Duodenal mucosa (tissue), 2 donors: ENCODE results near the gene NEUROD2.
A peak's percentile ranks its signal among the peaks of the same experiment; 100 is the strongest.

Experiments
- H3K27ac ChIP-seq: one replicate; pipeline ENCODE4 v1.7.0; 2013; ENCODE audit warnings: low read depth, low read length
- H3K27me3 ChIP-seq, 2 donors: one replicate each; pipeline ENCODE4 v1.7.0; 2013; ENCODE audit warnings: low read length in 2 of 2, control low read depth in 1 of 2; ENCODE audit not compliant: insufficient read depth in 2 of 2, control insufficient read depth in 1 of 2
- H3K36me3 ChIP-seq, 2 donors: one replicate each; pipeline ENCODE4 v1.7.0; 2013; ENCODE audit warnings: low read length in 2 of 2, control low read depth in 1 of 2; ENCODE audit not compliant: insufficient read depth in 2 of 2, control insufficient read depth in 1 of 2
- H3K4me1 ChIP-seq, 2 donors: one replicate each; pipeline ENCODE4 v1.7.0; 2013; ENCODE audit warnings: low read length in 2 of 2, control low read depth in 1 of 2; ENCODE audit not compliant: insufficient read depth in 2 of 2, control insufficient read depth in 1 of 2
- H3K4me3 ChIP-seq, 2 donors: one replicate each; pipeline ENCODE4 v1.7.0; 2013; ENCODE audit warnings: low read length in 2 of 2, low read depth in 1 of 2
- H3K9ac ChIP-seq, 2 donors: one replicate each; pipeline ENCODE4 v1.7.0; 2013; ENCODE audit warnings: low read length in 2 of 2, low read depth in 1 of 2
- H3K9me3 ChIP-seq, 2 donors: one replicate each; pipeline ENCODE4 v1.7.0; 2013; ENCODE audit warnings: low read length in 2 of 2, control low read depth in 1 of 2; ENCODE audit not compliant: control insufficient read depth in 1 of 2

The NEUROD2 gene

DNA sequence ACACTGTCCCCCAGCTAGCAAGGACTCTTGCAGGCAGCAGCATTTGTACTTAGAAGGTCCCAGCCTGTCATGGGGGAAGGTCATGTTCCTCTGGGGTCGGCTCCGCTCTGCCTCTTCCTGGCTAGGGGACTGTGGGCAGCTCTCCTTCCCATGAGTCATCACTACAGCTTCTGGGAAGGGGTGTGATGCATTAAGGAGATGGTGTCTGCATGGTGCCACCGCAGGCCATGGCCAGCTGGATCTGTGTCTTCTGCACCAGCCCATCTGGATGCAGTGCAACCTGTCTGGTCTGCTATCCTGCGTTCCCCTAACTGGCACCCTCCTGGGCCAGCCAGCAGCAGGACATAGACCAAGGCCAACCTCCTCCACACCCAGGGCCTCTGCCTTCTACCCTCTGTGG lies 35.6 kb upstream of the NEUROD2 start:
- H3K27me3 ChIP-seq = no peaks in the 10 kb centered on the region
- H3K36me3 ChIP-seq = peaks cover 7 to 13% of the 10 kb centered on the region in 2 donors
- peaks cover 23 to 33% of the 10 kb centered on the region in 2 donors for H3K4me1 ChIP-seq
- no peak overlapping the region for H3K9ac ChIP-seq
- H3K27ac ChIP-seq = no peak overlapping the region
- H3K9me3 ChIP-seq = no peaks in the 10 kb centered on the region
- H3K4me3 ChIP-seq = peak overlapping the region in 1 of 2 donors; percentile 3

DNA sequence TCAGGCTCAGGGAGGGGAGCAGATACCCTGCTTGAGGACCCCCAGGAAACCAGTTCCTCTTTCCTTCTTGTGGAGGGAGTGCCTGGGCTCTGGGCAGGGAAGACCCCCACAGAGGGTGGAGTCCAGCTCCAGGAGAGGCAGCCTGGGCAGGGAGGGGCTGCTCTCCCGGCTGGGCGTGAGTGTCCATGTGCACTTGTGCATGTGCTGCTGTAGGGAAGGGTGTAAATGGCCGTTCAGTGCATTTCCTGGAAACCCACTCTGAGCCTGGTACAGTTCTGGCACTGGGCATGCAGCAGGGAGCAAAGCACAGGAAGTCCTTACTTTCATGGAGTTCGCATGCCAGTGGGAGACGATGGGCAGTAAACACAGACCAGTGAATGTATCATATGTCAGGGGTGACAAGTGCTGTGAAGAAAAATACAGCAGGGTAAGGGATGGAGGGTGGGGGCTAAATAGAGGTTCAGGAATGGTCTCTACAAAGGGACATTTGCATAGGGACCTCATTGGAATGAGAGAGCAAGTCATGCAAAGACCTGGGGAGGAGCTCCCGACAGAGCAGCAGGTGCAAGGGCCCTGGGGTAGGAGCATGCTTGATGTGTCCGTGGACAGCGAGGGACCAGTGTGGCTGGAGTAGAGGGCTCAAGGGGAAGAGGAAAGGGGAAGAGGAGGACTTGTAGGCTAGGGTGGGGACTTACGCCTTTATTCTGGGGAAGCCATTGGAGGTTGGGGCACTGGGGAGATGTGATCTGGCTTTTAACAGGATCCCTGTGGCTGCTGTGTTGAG lies 34.8 kb upstream of the NEUROD2 start:
- H3K4me1 ChIP-seq = peaks cover 31 to 40% of the 10 kb centered on the region in 2 donors
- no peak overlapping the region for H3K27ac ChIP-seq
- no peaks in the 10 kb centered on the region for H3K9me3 ChIP-seq
- H3K4me3 ChIP-seq = peak overlapping the region in 1 of 2 donors; percentile 3
- no peak overlapping the region for H3K9ac ChIP-seq
- no peaks in the 10 kb centered on the region for H3K27me3 ChIP-seq
- peaks cover 7 to 13% of the 10 kb centered on the region in 2 donors for H3K36me3 ChIP-seq

DNA sequence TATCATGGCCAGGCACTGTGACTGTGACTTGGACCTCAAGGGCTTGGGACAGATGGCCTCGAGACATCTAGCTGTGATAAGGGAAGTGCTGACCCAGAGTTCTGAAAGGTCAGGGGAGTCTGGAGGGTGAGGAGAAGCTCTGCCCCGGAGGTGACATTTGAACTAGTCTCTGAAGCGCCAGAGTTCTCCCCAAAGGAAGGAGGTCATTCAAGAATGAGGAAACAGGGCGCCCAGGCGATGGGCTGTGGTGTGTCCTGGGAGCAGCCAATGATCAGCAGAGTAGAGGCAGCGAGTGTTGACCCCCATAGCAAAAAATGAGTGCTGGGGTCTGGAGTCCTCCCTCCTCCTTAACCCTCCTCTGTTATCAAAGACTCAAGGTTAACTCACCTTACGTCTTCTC lies 34.2 kb upstream of the NEUROD2 start:
- Histone ChIP-seq H3K36me3 (peaks cover 7 to 13% of the 10 kb centered on the region in 2 donors), H3K9ac (no peak overlapping the region), H3K4me1 (peaks cover 31 to 40% of the 10 kb centered on the region in 2 donors), H3K9me3 (no peaks in the 10 kb centered on the region), H3K27me3 (no peaks in the 10 kb centered on the region), H3K27ac (no peak overlapping the region), H3K4me3 (no peak overlapping the region)

DNA sequence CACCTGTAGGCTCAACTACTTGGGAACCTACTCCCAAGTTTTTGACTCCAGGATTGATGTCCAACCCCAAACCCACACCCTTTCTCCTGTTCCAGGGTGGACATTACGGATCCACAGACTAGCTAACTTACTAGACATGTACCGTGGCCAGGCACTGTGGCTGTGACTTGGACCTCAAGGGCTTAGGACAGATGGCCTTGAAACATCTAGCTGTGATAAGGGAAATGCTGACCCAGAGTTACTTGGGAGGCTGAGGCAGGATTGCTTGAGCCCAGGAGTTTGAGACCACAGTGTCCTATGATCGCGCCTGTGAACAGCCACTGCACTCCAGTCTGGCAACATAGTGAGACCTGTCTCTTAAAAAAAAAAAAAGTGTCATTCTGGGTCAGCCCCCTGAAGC lies 33.4 kb upstream of the NEUROD2 start:
- Histone ChIP-seq H3K9me3 (no peaks in the 10 kb centered on the region), H3K4me3 (no peak overlapping the region), H3K27me3 (no peaks in the 10 kb centered on the region), H3K9ac (no peak overlapping the region), H3K4me1 (peaks cover 38 to 47% of the 10 kb centered on the region in 2 donors), H3K36me3 (peaks cover 7 to 9% of the 10 kb centered on the region in 2 donors), H3K27ac (no peak overlapping the region)

DNA sequence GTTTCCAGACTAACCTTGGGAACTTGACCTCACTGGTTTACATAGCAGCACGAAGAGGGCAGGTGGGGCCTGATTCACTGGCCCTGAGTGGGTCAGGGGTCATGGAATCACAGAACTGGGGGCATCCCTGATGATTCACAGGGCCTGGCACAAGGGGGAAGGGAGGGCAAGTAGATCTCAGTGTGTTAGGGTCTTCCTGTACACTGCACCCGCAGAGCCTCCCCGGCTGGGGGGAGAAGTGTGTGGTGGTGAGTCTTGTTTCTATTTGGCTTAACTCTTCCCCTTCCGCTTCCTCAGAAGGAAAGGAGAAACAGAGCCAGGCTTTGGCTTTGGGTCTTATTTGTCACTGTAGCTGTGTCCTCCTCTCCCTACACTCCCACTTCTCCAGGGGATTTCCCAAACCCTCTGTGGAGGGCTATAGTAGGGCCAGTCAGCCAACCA lies 32.9 kb upstream of the NEUROD2 start:
- Histone ChIP-seq H3K27ac (no peak overlapping the region), H3K36me3 (peaks cover 7 to 13% of the 10 kb centered on the region in 2 donors), H3K4me3 (no peak overlapping the region), H3K27me3 (no peaks in the 10 kb centered on the region), H3K9ac (no peak overlapping the region), H3K4me1 (peaks cover 43 to 52% of the 10 kb centered on the region in 2 donors), H3K9me3 (no peaks in the 10 kb centered on the region)

DNA sequence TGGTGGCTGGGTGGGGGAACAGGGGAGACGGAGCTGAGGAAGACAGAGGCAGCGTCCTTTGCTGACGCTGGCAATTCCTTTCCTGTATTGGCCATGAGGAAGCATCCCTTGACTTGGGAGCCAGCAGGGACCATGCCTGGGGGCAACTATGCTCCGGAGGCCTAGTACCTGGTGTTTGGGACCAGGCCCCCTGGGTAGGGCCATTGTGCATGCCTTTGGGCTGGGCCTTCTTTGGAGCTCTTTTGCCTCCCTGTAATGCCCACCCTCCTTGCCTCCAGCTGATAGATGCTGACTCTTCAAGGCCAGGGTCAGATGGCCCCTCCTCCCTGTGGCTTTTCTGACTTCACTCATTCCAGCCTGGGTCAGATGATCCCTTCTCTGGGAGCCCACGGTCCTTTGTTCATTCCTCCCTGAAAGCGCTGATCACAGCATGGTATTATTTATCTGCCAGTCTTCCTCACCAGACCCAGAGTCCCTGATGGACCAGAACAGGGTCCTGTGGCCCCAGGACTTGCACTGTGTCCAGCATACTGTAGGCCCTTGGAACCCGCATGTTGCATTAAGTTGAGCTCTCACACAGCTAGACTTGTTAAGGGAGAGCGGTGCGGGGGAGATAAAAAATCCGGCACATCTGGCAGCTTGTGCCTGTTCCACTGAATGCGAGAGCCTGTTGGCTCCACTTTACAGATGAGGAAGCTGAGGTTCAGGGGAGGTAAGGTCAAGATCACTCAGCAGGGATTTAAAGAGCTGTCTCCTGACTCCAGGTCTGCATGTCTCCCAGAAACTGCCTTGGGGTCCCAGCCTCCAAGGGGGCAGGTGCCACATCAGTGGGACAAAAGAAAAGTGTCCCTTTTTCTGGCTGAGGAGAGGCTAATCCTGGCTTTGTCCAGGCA lies 32.1 kb upstream of the NEUROD2 start:
- Histone ChIP-seq H3K27me3 (no peaks in the 10 kb centered on the region), H3K4me3 (no peak overlapping the region), H3K27ac (no peak overlapping the region), H3K4me1 (peaks cover 48 to 52% of the 10 kb centered on the region in 2 donors), H3K9me3 (no peaks in the 10 kb centered on the region), H3K36me3 (peaks cover 7 to 17% of the 10 kb centered on the region in 2 donors), H3K9ac (no peak overlapping the region)

DNA sequence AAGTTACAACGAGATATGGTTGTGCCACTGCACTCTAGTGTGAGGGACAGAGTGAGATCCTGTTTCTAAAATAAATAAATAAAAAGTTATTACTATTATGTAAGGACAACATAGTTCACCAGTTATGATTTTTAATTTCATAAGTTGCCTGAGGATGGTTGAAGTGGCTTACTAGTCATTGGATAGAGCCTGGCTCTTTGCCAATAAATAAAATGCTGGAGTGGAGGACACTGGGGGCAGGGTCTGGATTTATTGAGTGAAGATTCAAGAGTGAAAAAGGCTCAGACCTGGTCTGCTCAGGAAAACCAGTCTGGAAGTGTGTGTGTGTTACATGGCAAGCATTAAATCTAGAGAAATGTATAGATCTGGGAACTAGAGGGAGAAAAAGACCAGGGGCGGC lies 31.3 kb upstream of the NEUROD2 start:
- no peak overlapping the region for H3K4me3 ChIP-seq
- H3K9me3 ChIP-seq = no peaks in the 10 kb centered on the region
- no peak overlapping the region for H3K9ac ChIP-seq
- H3K27ac ChIP-seq = no peak overlapping the region
- H3K36me3 ChIP-seq = peaks cover 7 to 17% of the 10 kb centered on the region in 2 donors
- H3K27me3 ChIP-seq = no peaks in the 10 kb centered on the region
- H3K4me1 ChIP-seq = peaks cover 51 to 59% of the 10 kb centered on the region in 2 donors

DNA sequence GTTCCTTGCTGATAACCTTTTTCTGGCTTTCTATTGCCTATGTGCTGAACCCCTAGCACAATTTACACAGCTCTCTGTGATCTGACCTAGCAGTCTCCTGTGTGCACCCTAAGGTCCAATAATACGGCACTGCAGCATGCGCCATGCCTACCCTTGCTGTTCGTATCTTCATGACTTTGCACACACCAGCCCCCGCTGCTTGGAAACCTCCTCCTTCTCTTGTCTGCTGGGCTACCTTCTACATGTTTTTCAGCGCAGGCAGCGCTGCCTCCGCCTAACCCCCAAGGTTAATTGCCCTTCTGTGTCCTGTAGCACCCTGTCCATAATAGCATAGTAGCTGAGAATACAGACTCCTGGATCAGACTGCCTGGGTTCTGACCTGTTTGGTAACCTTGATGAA lies 30.6 kb upstream of the NEUROD2 start:
- Histone ChIP-seq H3K9me3 (no peaks in the 10 kb centered on the region), H3K27ac (no peak overlapping the region), H3K4me3 (peak overlapping the region; percentile 91 to 99), H3K9ac (peak overlapping the region; percentile 77 to 89), H3K36me3 (peaks cover 7 to 17% of the 10 kb centered on the region in 2 donors), H3K27me3 (no peaks in the 10 kb centered on the region), H3K4me1 (peaks cover 55 to 63% of the 10 kb centered on the region in 2 donors)

DNA sequence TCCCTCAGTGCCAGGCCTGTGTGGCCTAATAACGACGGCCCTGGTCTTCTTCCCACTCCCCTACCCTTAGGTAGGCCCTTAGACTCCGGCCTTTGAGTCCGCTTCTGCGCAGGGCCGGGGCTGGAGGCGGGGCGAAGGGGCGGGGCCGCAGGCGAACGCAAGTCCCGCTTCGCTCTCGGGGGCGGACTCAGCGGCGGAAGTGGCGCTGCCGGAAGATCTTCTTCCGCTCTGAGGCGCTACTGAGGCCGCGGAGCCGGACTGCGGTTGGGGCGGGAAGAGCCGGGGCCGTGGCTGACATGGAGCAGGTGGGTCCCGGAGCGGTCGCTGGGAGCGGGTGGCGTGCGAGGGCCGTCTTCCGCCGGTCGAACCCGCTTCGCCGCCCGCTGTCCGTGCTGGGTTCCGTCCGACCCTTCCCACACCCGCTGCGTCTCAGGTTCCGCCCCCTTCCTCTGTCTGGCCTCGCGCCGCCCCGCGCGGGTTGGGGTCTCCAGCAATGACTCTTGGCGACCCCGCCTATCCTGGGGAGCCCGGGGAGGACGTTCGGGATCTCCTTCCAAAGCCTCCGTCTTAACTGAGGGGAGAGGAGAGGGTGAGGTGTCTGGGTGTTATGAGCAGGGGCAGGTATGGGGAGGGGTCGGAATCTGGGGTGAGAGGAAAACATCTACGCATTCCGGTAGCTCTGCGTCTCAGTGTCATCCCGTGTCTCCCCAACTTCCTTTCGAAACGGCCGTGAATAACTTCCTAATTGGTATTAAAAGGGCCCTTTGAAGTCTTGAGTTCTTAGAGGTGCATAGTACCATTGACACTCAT lies 29.4 kb upstream of the NEUROD2 start, which contains the start of gene STARD3:
Gene STARD3, plus strand, starts transcription at position 218 of the 810 bp plus-strand sequence. CDS start 16,388 bp downstream, outside the sequence.
- Histone ChIP-seq H3K4me3 (peak within 1 kb of the TSS; percentile 91 to 99), H3K4me1 (peaks cover 54 to 63% of the 10 kb centered on the region in 2 donors), H3K9me3 (no peaks in the 10 kb centered on the region), H3K9ac (peak within 1 kb of the TSS; percentile 77 to 89), H3K27ac (peak within 1 kb of the TSS; percentile 86), H3K27me3 (no peaks in the 10 kb centered on the region), H3K36me3 (peaks cover 5 to 17% of the 10 kb centered on the region in 2 donors)
